GM12892 (cell line): ENCODE results near the gene ADD2.

Experiments
- POLR2A ChIP-seq: IDR thresholded peaks from 2 replicates; pipeline ENCODE4 v1.6.1; 2011; ENCODE audit warnings: low read depth, low read length, control low read depth
- POLR2AphosphoS5 ChIP-seq: IDR thresholded peaks from 2 replicates; pipeline ENCODE4 v1.6.1; 2011; ENCODE audit warnings: low read depth, low read length, control low read depth
- TAF1 ChIP-seq: IDR thresholded peaks from 2 replicates; pipeline ENCODE4 v1.6.1; 2011; ENCODE audit warnings: low read depth, mild to moderate bottlenecking, control low read depth, low read length, borderline replicate concordance

GRCh38 chr2:70670202-70670601 is 97.8 kb downstream of the ADD2 start:
- TF ChIP-seq TAF1, result no peak
- TF ChIP-seq POLR2A, result no peak
- TF ChIP-seq POLR2AphosphoS5, result no peak
